ENCODE results near the gene KCNJ10.

DNA sequence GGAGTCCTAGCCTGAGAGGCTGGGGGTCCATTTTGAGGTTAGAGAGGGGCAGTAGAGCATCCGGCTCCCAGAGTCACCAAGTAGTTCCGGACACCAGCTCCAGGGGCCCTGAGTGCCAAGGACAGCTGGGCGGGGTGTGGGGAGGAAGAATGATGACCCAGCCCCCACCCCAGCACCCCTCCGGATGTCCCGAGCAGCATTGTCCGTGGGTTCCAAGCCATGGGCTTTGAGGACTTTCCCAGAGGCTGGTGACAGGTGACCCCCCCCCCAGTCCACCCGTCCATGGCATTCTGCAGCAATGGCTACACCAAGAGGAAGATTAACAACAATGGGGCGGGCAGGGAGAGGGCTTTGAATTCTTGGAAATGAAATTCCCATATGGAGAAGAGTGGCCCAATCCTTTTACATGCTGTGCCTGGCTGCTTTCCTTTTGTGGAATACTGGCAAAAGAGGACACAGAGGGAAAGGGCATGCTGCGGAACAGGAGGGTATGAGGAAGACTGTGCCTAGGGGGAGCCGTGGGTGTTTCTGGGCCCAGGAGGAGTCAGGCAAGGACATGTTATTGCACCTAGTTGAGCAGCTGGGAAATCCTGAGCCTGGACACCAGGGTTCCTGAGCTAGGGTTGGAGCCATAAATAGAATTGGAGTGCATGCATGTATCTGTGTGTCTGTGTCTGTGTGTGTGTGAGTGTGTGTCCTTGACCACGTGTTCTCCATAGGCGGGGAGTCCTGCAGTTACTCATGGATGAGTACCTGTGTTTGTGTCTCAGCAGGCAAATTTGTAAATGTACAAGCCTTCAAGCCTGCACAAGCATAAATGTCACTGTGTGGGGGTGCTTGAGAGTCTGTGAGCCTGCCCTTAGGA, 46.6 kb upstream of the KCNJ10 start:
- no peak for TF ChIP-seq TAF1 (IDR thresholded peaks at IDR 0.05; ENCODE audit: borderline replicate concordance, insufficient read depth, low read length)
- TF ChIP-seq, protein P1, sequence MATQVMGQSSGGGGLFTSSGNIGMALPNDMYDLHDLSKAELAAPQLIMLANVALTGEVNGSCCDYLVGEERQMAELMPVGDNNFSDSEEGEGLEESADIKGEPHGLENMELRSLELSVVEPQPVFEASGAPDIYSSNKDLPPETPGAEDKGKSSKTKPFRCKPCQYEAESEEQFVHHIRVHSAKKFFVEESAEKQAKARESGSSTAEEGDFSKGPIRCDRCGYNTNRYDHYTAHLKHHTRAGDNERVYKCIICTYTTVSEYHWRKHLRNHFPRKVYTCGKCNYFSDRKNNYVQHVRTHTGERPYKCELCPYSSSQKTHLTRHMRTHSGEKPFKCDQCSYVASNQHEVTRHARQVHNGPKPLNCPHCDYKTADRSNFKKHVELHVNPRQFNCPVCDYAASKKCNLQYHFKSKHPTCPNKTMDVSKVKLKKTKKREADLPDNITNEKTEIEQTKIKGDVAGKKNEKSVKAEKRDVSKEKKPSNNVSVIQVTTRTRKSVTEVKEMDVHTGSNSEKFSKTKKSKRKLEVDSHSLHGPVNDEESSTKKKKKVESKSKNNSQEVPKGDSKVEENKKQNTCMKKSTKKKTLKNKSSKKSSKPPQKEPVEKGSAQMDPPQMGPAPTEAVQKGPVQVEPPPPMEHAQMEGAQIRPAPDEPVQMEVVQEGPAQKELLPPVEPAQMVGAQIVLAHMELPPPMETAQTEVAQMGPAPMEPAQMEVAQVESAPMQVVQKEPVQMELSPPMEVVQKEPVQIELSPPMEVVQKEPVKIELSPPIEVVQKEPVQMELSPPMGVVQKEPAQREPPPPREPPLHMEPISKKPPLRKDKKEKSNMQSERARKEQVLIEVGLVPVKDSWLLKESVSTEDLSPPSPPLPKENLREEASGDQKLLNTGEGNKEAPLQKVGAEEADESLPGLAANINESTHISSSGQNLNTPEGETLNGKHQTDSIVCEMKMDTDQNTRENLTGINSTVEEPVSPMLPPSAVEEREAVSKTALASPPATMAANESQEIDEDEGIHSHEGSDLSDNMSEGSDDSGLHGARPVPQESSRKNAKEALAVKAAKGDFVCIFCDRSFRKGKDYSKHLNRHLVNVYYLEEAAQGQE (IDR thresholded peaks at IDR 0.05; ENCODE audit: insufficient read depth in 1 of 2, low read depth in 2 of 2, low read length in 2 of 2): no peak

Measured in PFSK-1 (cell line).